Measurements from ENCODE around the gene DDX43.

- TF ChIP-seq CTCF (IDR thresholded peaks at IDR 0.05; ENCODE audit: low read length) (no peak), EZH2 (IDR thresholded peaks at IDR 0.05; ENCODE audit: borderline replicate concordance, low read length) (no peak)
Measured at GRCh38 chr6:73393278-73393677, 1.4 kb upstream of the DDX43 start.

Measured in OCI-LY1 (cell line).